HG03039 (cell line): ENCODE measurements around the gene IQSEC1.

ENCODE experiments used
- ATAC-seq: cut with Tn5 transposase; IDR thresholded peaks from one replicate; pipeline ENCODE4 v1.9.1; 2021; ENCODE audit warnings: mild to moderate bottlenecking, moderate library complexity; ENCODE audit not compliant: unreplicated experiment

The IQSEC1 gene

DNA sequence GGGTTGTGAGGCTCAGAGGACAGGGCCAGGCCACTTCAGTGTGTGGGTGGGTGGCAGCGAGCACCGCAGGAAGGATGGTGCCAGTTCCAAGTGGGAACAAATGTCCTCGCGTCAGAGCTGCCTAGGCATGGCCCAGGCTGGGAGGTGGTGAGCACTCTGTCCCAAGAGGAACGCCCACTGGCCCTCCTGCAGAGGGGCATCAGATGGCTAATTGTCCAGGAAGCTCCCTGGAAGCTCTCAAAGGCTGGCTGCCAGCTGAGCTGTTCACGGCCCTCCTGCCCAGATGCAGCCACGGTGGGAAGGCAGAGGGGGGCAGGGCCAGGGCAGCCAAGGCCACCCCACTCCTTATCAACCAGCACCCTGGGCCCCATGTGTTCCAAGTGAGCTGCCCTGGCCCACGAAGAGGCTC, 55.2 kb downstream of the IQSEC1 start:
- ATAC-seq, result no peak

DNA sequence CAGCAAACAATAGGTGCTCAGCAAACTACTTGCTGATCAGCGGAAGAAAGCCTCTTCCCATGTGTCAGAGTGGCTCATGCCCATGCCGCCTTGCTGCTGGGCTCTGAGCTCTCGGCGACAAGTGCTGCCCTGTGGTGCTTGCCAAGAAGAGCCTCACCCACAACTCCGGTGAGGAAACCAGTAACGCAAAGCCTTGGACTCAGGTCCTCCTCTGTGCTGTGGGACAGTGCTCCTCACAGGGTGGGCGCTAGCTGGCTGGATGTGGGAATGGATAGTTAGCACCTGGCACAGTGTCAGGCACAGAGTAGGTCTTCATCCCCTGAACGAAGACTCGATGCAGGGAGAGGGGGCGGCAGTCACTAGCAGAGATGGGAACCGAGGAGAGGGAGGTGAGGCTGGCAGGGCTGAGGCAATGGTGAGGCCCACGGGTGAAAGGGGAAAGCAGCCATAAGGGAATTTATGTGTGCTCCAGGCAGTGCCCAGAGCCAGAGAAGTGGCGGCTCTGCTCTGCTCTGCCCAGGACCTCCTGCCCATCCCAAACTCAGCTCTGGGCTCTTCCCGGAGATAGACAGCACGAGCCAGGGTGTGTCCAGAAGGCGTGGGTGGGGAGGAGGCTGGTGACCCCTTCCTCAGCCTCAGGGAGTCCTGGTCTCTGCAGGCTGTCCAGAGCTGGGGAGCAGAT, 55.7 kb downstream of the IQSEC1 start:
- ATAC-seq, result no peak

DNA sequence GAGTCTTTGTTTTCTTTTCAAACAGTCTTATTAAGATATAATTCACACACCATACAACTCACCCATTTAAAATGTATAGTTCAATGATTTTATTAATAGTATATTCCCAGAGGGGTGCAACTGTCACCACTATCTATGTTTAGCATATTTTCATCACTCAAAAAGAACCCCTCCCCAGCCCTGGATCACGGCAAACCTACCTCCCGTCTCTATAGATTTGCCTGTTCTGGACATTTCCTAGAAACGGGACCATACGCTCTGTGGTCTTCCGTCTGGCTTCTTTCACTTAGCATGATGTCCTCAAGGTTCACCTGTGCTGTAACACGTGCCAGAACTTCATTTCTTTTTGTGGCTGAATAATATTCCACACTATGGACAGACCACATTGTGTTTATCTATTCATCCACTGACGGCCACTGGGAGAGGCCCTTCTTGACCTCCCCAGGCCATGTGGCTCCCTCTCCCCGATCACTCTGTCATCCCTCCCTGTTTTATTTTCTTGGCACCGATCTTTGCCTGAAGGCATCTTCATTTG, 56.4 kb downstream of the IQSEC1 start:
- no peak for ATAC-seq

DNA sequence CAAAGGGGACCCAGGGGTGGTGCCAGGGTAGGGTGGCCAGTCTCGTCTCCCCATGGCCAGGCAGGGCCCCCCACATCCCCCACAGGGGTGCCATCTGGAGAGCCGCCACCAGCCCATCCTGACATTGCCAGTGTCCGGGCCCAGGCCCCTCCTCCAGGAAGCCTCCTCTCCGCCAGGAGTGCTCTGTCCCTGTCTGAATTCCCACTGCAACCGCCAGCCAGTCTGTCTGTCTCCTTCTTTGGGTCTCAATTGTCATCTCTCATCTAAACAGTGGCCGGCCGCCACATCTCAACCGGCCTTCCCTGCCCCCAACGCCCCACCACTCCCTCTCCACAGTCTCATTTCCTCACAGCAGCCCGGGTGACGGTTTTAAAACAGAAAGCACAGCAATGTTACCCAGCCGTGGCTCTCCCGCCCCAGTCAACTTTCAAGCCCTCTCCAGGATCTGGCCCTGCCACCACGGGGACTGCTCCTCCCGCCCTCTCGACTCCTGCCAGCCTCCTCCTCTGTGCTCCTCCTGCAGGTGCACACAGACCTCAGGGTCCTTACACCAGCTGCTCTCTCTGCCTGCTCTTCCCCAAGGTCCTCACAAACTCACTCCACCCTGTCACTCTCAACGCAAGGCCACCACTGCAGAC, 57.0 kb downstream of the IQSEC1 start:
- ATAC-seq, result peak; percentile 27

GRCh38 chr3:13015286-13016082, 57.7 kb downstream of the IQSEC1 start:
- no peak for ATAC-seq

DNA sequence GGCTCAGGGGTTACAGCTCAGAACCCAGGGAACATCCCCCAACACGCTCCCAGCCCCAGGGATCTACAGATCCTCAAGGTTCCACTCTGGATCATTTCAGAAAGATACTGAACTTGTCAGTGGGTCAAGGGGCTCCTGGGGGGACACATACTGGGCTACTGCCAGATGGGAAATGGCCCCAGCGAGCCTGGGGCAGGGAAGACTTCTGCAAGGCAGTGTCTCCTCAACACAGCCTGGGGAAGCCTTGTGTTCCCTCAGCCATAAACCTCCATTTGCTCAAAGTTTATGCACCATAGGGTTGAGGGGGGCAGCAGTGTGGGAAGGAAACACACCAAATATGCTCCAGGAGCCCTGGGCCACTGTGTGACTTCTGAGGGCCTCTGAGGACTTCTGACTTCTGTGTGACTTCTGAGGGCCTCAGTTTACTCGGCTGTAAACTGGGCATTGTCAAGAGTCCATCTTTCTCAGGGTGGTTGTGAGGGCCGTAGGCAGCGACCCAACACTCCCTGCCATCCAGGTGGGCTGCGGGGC, 58.4 kb downstream of the IQSEC1 start:
- no peak for ATAC-seq

DNA sequence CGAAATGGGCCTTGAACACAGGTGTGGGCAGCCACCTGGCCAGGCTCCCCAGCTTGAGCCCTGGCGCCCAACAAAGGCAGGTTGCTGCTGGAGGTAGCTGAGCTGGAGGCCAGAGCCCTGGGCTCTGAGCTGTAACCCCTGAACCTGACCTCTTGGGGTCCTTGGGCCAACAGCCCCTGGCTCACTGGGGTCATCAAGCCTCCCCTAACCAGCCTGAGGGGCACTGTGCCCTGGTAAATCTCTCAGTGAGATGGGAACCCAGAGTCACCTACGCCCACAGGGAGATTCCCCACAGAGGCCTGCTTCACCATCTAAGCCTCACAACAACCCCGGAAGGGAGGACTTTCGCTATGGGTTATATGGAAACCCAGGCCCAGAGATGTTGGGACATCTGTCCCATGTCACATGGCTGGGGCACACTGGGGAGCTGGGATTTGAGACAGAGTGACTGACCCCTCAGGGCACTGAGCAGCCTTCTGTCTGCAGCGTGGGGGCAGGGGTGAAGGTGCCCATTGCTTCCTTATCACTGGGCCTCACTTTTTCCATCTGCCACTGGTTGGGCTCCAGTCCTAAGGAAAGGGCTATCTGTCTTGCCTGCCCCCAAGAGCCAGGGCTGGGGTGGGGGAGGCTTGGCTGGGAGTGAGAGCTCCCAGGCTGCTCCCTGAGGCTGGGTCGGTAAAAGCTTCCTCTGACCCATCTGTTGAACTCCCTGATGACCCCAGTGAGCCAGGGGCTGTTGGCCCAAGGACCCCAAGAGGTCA, 59.1 kb downstream of the IQSEC1 start:
- no peak for ATAC-seq

- no peak for ATAC-seq
Observed at GRCh38 chr3:13013566-13013965, 59.7 kb downstream of the IQSEC1 start.

GRCh38 chr3:13013151-13013561, 60.1 kb downstream of the IQSEC1 start:
- no peak for ATAC-seq

- no peak for ATAC-seq
Observed at GRCh38 chr3:13012221-13012691, 61.0 kb downstream of the IQSEC1 start.

DNA sequence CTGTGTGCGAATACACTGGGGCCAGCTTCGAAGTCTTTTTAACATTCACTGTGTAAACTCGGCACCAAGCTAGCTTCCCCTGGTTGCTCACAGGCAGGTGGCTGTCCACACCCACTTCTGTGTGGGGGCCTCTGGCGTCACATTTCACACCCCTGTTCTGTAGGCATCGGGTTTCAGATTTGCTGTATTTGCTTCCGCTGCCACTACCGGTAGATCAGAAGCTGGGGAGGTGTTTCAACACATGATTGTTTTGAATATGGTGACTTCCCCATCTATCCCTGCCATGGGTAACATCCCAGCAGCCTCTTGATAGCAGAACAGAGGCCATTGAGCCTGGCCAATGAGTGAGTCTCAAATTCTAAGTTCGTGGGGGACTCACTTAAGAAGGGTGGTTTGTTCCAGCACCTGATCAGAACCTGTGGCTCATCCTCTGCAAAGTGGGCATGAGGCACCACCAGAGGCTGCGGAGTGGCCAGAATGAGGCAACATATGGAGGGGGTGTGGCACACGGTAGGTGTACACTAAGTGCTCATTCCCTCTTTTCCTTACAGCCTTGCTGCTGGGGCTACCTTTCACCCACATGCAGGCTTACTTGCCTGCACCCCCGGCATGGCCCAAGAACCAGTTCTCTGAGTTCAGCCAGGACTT, 61.5 kb downstream of the IQSEC1 start:
- ATAC-seq, result peak; percentile 32

DNA sequence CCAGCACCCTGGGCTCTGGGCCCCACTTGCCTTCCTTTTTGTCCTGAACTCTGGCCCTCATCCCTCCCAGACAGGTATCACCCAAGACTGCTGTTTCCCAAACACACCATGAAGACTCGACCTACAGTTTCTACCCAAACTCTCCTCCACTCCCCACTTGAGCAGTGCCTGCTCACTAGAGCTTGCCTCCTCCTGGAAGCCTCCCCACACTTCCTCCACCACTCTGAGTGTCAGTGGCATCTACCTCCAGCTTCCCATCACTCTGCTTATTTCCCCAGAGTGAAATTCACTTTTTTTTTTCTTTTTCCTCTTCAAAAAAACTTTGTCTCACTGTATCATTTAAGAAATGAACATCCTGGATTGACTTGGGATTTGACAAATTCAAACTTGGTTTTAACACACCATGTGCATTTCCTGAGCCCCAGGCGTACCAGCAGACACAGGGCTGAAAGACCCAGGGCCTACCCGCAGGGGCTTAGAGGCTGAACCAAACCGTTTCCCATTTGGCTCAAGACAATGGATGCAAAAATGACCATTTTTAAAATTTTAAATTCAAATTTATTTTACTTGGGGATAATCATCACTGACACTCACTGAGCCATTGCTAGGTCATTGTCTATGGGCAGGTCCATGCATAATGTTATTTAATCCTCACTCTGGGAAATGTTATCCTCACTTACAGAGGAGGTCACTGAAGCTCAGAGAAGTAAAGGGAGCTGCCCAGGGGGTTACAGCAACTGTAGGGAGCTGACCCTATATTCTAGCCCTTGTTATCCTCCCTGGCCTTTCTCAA, 62.3 kb downstream of the IQSEC1 start:
- no peak for ATAC-seq

DNA sequence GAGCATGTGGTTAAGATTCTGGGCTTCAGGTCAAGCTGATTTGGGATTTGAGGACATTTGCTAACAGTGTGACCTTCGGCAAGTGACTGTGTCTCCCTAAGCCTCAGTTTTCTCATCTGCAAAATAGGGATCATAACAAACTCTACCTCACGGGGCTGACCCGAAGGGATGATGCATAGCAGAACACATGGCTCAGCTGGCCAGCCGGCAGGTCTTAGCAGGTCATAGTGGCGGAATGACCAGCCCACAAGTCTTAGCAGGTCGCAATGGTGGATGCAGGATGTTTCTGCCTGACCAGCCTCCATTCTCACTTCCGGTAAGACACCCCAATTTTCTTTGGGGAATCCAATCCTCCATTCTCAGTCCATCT, 63.3 kb downstream of the IQSEC1 start:
- ATAC-seq, result no peak

- ATAC-seq, result no peak
Observed at GRCh38 chr3:13009132-13009945, 63.9 kb downstream of the IQSEC1 start.

DNA sequence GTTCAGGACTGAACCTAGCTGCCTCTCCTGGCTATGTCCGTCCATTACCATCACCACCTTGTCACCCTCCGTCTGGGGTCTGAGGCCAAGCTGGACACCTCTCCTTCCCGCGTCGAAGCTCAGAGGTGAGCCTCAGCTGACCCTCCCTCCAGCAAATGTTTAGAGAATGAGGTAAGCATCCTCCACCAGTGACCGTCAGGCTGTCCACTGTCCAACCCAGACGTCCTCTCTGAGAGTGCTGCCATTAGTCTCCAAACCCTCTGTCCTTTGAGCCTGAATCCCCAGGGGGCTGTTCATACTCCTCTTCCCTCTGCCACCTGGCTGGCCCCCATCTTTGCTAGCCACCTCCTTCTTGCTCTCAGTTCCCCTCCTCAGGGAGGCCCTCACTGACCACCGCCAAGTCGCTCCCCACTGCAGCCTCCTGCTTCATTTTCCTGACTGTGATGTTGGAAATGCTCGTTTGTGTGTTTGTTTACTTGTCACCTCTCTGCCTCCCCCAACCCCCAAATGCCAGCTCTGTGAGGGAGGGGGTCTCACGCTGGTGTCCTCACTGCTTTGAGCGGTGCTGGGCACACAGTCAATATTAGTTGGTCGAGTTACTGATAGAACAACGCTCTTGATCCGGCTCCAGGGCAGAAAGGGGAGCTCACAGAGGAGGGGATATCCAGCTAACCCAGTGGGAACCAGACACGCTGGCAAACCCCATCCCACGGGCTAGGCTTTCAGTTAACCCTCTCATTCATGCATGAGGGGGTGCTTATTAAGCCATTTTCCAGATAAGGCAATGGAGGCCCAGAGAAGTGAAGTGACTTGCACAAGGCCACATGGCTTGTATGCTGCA, 64.9 kb downstream of the IQSEC1 start:
- ATAC-seq, result no peak

DNA sequence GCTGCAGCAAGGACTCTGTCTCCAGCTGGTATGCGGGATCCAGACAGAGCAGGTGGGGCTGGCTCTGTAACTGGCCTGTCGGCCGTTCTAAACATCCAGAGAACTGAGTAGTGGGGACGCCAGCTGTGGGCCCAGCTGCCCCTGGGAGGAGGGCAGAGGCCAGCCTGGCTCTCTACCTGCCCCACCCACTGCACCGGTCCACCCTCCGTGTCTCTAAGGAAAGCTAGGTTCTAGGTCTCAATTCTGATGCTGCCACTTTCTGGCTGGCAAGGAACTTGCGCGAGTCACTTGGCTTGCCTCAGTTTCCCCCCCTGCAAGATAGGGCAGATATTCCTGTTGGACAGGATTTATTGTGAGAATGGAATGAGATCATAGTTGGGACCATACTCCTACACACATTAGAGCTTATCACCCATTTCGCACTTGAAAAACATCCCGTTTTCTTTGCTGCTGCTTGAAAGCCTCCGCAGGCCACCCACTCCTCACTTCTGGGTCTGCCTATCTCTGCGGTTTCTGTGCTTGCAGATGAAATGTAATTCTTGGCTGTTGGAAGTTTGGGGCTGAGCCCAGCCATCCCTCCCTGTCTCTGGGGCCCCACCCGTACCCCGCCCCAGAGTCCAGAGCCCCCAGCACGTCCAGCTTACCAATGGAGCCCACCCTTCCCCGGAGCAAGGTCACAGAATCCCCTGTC, 65.8 kb downstream of the IQSEC1 start:
- no peak for ATAC-seq
